NCI-H69 (cell line): ENCODE results near the gene RPS15.

Experiments used
- DNase-seq: peaks from one replicate; lab custom pipeline; 2025; lab: John Stamatoyannopoulos, UW

RPS15 gene

DNA sequence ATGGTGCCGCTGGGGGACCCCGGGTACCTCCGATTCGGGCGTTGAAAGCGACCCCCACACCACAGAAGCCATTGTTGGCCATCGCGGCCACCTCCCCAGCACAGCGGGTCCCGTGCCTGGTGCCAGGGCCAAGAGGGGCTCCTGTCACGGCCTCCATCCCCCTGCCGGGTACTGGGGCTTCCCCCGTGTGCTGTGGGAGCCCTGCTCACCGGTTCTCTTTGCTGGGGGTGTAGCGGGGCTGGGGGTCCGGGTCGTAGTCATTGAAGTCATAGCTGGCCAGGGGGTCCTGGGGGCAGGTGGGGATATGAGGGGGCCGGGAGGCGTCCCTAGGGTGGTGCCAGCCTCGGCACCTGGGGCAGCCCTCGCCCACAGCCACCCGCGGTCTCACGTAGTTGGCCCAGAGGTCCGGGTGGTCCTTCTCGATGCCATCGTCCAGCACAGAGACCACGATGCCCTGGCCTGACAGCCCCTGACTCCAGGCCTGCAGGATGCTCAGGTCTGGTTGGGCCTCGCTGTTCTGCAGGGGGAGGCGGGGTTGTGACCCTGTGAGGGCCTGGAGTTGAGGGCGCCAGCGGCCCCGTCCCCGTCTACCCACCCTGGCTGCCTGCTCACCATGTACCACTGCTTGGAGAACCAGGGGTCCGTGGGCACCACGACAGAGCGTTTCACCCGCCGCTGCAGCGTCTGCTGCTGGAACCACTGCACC, 49.5 kb downstream of the RPS15 start:
- DNase-seq: no peak

DNA sequence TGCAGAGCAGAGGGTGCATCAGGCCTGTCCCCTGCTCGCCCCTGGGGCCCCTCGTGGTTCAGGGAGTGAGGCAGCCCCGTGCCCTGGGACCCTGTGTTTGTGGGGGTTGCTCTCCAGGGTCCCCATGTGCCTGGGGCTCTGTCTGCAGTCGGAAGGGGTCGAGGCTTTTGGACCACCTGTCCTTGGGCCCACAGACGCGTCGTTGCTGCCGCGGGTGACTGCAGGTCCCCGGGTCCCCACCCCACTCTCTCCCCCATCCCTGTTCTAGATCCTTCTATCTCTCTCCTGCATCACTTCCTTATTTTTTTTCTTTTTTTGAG, 50.0 kb downstream of the RPS15 start:
- DNase-seq: no peak

DNA sequence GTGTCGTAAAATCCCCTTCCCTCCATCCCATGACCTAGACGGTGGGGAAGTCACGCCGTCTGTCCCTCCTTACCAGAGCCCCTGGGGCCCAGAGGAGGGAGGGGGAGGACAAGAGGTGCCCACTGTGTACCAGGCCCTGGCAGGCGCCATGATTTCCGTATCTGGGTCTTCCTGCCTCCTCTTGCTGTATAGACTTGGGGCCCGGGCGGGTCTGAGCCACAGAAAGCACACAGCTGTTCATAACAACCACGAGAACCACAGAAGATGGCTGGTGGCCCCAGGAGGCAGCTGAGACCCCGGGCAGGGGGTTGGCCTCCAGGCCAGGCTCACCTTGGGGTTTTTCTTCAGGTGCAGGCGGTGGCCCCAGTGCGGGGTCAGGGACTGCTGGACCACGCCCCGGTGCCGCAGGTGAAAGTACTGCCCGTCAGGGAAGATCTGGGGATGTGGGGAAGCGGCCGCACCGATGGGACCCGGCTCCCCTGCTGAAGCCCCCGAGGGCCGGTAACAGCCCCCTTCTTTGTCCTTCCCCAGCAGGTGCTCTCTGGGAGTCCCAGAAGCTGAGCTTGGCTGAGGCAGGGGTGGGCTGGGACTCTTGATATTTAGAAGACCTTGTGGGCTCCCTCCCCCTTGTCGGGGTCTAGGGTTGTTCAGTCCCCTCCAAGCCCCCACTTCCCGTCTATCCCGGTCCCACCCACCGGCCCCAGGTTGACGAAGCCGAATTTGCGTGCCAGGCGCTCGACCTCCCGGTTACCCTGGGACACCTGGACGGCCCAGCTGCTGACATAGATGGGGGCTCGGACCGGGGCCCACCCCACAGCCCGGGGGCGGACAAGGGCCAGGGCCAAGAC, 51.5 kb downstream of the RPS15 start:
- peak; percentile 63 for DNase-seq
